ENCODE data around the gene COL17A1. TPM values are rescaled to one million over a fixed set of nuclear protein-coding genes. Genes with fewer than 3 reads are reported as not detected.

The COL17A1 gene
- total RNA-seq, 2 donors from 2014 or later: not detected

DNA sequence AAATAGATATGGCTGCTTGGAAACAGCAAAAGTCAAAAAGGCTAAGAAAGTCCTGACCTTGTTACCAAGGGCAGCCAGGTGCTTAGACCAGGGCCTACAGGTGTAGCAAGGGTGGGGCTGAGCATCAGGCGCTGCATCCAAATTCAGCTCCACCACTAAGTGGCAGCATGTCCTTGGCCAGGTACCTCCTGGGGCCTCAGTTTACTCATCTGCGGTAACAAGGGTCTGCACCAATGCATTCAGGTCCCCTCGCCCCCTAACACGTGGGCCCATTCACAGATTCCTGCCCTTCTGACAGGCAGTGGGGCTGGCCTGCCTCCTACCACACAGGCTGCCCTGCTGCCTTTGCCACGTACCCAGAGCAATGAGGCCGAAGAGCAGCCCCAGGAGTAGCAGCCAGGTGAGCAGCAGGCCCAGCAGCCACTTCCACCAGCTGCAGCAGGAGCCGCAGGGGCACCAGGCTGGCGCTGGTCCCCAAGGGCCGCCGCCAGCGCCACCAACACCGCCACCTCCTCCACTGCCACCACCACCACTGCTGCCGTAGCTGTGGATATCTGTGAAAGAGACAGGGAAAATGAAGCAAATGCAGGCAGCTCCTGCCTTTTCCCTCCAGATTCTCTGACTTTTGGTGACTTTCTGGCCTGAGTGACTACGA, 28.9 kb downstream of the COL17A1 start:
- no peaks in the 10 kb centered on the region for H3K9me3 Mint-ChIP-seq
- no peak overlapping the region for H3K27ac Mint-ChIP-seq
- no peaks in the 10 kb centered on the region for H3K4me1 Mint-ChIP-seq (ENCODE audit: low read depth in 2 of 2)
- no peak for DNase-seq (ENCODE audit: low spot score)
- ATAC-seq: no peak
- no peak overlapping the region for H3K4me3 Mint-ChIP-seq
- no peaks in the 10 kb centered on the region for H3K36me3 Mint-ChIP-seq
- H3K27me3 Mint-ChIP-seq: peaks cover 0 to 5% of the 10 kb centered on the region in 2 donors

DNA sequence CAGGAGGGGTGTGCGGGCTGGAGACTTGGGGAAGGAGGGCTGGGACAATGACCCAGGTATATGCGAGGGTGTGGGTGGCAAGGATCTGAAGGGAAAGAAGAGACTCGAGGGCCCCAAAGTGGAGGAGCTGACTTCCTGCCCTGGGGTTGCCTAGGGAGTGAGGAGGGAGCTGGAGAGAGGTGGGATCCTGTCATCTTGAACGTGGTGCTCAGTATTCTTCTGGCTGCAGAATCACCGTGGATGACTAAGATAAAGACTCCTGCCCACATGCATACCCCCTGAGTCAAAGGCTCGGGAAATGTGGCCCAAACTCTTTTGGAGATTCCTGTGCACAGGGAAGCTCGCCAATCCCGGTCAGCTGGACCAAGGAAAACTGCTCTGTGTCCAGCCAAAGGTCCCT, 31.2 kb downstream of the COL17A1 start:
- Mint-ChIP-seq H3K9me3 (no peaks in the 10 kb centered on the region), H3K4me1 (ENCODE audit: low read depth in 2 of 2) (no peaks in the 10 kb centered on the region), H3K4me3 (no peak overlapping the region), H3K27ac (no peak overlapping the region), H3K36me3 (no peaks in the 10 kb centered on the region), H3K27me3 (no peaks in the 10 kb centered on the region)
- ATAC-seq: no peak
- DNase-seq (ENCODE audit: low spot score): no peak

GRCh38 chr10:104053201-104053600, 32.5 kb downstream of the COL17A1 start:
- Mint-ChIP-seq H3K4me1 (ENCODE audit: low read depth in 2 of 2) (no peaks in the 10 kb centered on the region), H3K27me3 (peaks cover 0 to 3% of the 10 kb centered on the region in 2 donors), H3K4me3 (no peak overlapping the region), H3K36me3 (no peaks in the 10 kb centered on the region), H3K9me3 (no peaks in the 10 kb centered on the region), H3K27ac (peak overlapping the region in 1 of 2 donors; percentile 3)
- no peak for DNase-seq (ENCODE audit: low spot score)
- peak in 1 of 2 donors; percentile 11 for ATAC-seq

GRCh38 chr10:104052431-104052830, 33.2 kb downstream of the COL17A1 start:
- Mint-ChIP-seq H3K9me3 (no peaks in the 10 kb centered on the region), H3K36me3 (no peaks in the 10 kb centered on the region), H3K4me1 (ENCODE audit: low read depth in 2 of 2) (no peaks in the 10 kb centered on the region), H3K27me3 (peaks cover 0 to 3% of the 10 kb centered on the region in 2 donors), H3K27ac (no peak overlapping the region), H3K4me3 (no peak overlapping the region)
- ATAC-seq (no peak), DNase-seq (ENCODE audit: low spot score) (no peak)

DNA sequence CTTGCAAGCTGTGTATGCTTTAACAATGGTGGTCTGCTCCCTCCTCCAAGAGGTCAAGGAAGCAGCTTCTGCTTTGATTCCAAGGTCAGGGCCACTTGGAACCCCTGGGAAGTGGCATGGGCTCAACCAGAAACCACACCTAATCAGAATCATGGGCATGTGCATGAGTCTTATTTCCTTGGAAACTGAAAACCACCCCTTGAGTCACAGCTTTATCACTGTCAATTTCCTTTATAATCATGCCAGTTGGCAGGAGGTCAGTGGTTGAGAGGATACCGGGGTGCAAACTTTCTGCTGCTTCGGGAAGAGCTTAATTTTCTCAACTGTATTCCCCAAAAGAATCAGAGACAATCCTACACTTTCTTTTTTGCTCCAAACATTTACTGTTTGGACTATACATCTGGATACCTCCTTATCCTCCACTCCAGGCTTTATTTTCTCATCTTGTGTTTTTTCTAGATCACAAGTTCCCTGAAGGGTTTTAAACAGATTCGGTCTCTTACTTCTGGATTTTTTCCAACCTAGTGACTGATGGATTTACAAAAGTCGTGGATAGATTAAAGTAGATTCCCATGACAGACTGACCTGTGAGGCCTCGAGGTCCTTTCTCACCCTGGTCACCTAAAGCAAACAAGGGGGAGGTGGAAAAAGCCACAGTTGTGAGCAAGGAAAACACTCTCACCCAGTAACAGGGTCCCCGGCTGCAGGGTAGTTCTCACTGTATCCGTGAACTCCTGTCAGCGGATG, 36.0 kb downstream of the COL17A1 start:
- no peaks in the 10 kb centered on the region for H3K4me1 Mint-ChIP-seq (ENCODE audit: low read depth in 2 of 2)
- no peaks in the 10 kb centered on the region for H3K36me3 Mint-ChIP-seq
- no peak for DNase-seq (ENCODE audit: low spot score)
- no peak for ATAC-seq
- no peaks in the 10 kb centered on the region for H3K9me3 Mint-ChIP-seq
- H3K27ac Mint-ChIP-seq: no peak overlapping the region
- H3K4me3 Mint-ChIP-seq: no peak overlapping the region
- H3K27me3 Mint-ChIP-seq: peaks cover 0 to 3% of the 10 kb centered on the region in 2 donors

DNA sequence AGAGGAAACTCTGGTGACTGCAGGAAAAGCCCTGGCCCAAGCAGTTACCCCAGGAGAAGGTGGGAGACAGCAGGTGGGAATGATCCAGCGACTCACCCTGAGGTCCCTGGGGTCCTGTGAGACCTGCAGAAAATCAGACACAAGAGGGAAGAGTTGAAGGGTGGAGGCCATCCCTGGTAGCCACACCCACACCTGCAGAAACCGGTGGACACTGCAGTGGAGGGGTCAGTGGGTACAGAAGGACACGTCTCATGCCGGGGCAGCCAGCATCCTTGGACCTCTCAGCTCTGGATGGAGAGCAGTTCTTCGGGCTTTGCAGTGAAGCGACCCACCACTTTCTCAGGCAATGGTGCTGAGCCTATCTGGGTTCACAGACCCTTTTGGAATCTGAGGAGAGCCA, 39.0 kb downstream of the COL17A1 start:
- no peak for DNase-seq (ENCODE audit: low spot score)
- no peaks in the 10 kb centered on the region for H3K9me3 Mint-ChIP-seq
- no peaks in the 10 kb centered on the region for H3K4me1 Mint-ChIP-seq (ENCODE audit: low read depth in 2 of 2)
- no peak overlapping the region for H3K4me3 Mint-ChIP-seq
- no peaks in the 10 kb centered on the region for H3K36me3 Mint-ChIP-seq
- no peak overlapping the region for H3K27ac Mint-ChIP-seq
- no peak for ATAC-seq
- peaks cover 0 to 3% of the 10 kb centered on the region in 2 donors for H3K27me3 Mint-ChIP-seq

- Mint-ChIP-seq H3K4me1 (ENCODE audit: low read depth in 2 of 2) (no peaks in the 10 kb centered on the region), H3K27me3 (peaks cover 0 to 3% of the 10 kb centered on the region in 2 donors), H3K9me3 (no peaks in the 10 kb centered on the region), H3K4me3 (no peak overlapping the region), H3K36me3 (no peaks in the 10 kb centered on the region), H3K27ac (no peak overlapping the region)
- no peak for ATAC-seq
- DNase-seq (ENCODE audit: low spot score): no peak
Measured at GRCh38 chr10:104045151-104046089, 40.3 kb downstream of the COL17A1 start.

- no peaks in the 10 kb centered on the region for H3K4me1 Mint-ChIP-seq (ENCODE audit: low read depth in 2 of 2)
- peaks cover 0 to 3% of the 10 kb centered on the region in 2 donors for H3K27me3 Mint-ChIP-seq
- H3K27ac Mint-ChIP-seq: no peak overlapping the region
- H3K36me3 Mint-ChIP-seq: no peaks in the 10 kb centered on the region
- no peak overlapping the region for H3K4me3 Mint-ChIP-seq
- H3K9me3 Mint-ChIP-seq: no peaks in the 10 kb centered on the region
- DNase-seq (ENCODE audit: low spot score): no peak
- no peak for ATAC-seq
Measured at GRCh38 chr10:104043854-104044253, 41.8 kb downstream of the COL17A1 start.

- no peak overlapping the region for H3K4me3 Mint-ChIP-seq
- no peak overlapping the region for H3K27ac Mint-ChIP-seq
- ATAC-seq: no peak
- no peaks in the 10 kb centered on the region for H3K36me3 Mint-ChIP-seq
- no peak for DNase-seq (ENCODE audit: low spot score)
- H3K4me1 Mint-ChIP-seq (ENCODE audit: low read depth in 2 of 2): no peaks in the 10 kb centered on the region
- no peaks in the 10 kb centered on the region for H3K9me3 Mint-ChIP-seq
- peaks cover 0 to under 1% of the 10 kb centered on the region in 2 donors for H3K27me3 Mint-ChIP-seq
Measured at GRCh38 chr10:104043185-104043830, 42.4 kb downstream of the COL17A1 start.

- no peak for DNase-seq (ENCODE audit: low spot score)
- no peak overlapping the region for H3K4me3 Mint-ChIP-seq
- H3K27ac Mint-ChIP-seq: no peak overlapping the region
Measured at GRCh38 chr10:104041891-104042535, 43.7 kb downstream of the COL17A1 start.

DNA sequence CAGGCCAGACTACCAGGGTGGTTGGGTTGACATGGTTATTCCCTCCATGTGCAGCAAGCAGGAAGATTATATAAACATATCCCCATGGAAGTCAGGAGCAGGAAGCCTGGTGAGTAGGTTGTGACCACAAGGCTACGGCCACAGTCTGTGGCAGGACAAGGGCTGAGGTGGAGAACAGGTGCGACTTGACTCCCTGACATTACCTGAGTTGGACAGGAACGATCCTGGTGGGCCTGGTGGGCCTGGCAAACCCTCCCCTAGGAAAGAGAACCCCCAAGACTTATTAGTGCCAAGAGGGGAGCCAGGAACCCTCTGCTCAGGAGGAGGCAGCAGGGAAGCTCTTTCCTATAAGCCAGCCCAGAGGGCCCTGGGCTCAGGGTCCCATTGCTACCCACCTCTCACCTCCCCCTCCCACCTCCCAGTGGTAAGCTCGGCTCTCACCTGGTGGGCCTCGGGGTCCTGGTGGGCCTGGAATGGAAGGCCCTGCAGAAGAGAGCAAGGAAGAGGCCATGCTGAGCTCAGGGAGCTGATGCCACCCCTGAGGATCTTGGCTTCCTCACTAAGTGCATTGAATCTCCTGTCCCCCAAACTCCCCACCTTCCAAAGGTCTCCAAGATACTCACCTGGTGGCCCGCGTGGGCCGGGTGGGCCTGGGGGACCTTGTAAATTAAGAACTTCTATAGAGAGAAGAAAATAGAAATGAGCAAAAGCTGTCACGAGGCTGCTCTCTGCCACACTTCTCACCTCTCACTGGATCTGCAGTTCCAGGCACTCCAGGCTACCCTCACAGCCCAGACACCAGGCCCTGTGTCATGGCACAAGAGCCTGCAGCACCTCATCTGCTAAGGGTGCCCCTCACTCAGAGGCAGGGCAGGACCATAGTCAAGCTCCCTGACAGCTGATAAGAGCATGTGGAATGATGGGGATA, 44.6 kb downstream of the COL17A1 start:
- Mint-ChIP-seq H3K27me3 (no peaks in the 10 kb centered on the region), H3K4me1 (ENCODE audit: low read depth in 2 of 2) (no peaks in the 10 kb centered on the region), H3K4me3 (no peak overlapping the region), H3K27ac (no peak overlapping the region), H3K9me3 (no peaks in the 10 kb centered on the region), H3K36me3 (no peaks in the 10 kb centered on the region)
- ATAC-seq (no peak), DNase-seq (ENCODE audit: low spot score) (no peak)

More at GRCh38 chr10:104041891-104042535, 43.7 kb downstream of the COL17A1 start:
- ATAC-seq: no peak
- Mint-ChIP-seq H3K4me1 (ENCODE audit: low read depth in 2 of 2) (no peaks in the 10 kb centered on the region), H3K9me3 (no peaks in the 10 kb centered on the region), H3K36me3 (no peaks in the 10 kb centered on the region), H3K27me3 (no peaks in the 10 kb centered on the region)

DNA sequence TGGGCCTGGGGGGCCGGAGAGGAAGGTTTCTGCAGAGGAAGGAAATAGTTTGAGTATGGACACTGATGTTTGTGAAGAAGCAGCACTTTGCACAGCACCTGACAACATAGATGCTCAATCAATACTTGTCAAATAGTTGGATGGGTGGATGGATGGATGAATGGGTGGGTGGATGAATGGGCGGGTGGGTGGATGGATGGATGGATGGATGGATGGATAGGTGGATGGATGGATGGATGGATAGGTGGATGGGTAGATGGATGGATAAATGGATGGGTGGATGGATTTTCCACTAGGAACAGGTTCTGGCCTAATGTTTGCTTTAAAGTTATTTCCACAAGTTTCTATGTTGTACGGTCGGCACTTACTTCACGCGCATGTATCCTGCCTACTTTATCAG, 45.3 kb downstream of the COL17A1 start:
- no peaks in the 10 kb centered on the region for H3K27me3 Mint-ChIP-seq
- H3K27ac Mint-ChIP-seq: no peak overlapping the region

More for the DNA sequence above, 45.3 kb downstream of the COL17A1 start:
- Mint-ChIP-seq H3K4me3 (no peak overlapping the region), H3K36me3 (no peaks in the 10 kb centered on the region), H3K4me1 (ENCODE audit: low read depth in 2 of 2) (no peaks in the 10 kb centered on the region), H3K9me3 (no peaks in the 10 kb centered on the region)
- DNase-seq (ENCODE audit: low spot score): no peak
- ATAC-seq: no peak
